ENCODE results near the gene MT1F. TPM values are rescaled to one million over a fixed set of nuclear protein-coding genes. Genes with fewer than 3 reads are reported as not detected.

MT1F gene
- total and polyA plus RNA-seq, 9 of the 15 experiments (the other 6 are each of a cell fraction or from before 2014, with no cell fraction given), result 0.18 to 0.68 (median 0.29) TPM; not detected in 5

GRCh38 chr16:56682703-56683397, 25.1 kb downstream of the MT1F start (continued):
- TF ChIP-seq, protein P1, sequence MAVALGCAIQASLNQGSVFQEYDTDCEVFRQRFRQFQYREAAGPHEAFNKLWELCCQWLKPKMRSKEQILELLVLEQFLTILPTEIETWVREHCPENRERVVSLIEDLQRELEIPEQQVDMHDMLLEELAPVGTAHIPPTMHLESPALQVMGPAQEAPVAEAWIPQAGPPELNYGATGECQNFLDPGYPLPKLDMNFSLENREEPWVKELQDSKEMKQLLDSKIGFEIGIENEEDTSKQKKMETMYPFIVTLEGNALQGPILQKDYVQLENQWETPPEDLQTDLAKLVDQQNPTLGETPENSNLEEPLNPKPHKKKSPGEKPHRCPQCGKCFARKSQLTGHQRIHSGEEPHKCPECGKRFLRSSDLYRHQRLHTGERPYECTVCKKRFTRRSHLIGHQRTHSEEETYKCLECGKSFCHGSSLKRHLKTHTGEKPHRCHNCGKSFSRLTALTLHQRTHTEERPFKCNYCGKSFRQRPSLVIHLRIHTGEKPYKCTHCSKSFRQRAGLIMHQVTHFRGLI (CRISPR knock-in tag; IDR thresholded peaks at IDR 0.05), result no peak
- TF ChIP-seq, protein P2, sequence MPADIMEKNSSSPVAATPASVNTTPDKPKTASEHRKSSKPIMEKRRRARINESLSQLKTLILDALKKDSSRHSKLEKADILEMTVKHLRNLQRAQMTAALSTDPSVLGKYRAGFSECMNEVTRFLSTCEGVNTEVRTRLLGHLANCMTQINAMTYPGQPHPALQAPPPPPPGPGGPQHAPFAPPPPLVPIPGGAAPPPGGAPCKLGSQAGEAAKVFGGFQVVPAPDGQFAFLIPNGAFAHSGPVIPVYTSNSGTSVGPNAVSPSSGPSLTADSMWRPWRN (IDR thresholded peaks at IDR 0.05; ENCODE audit: low read depth), result no peak
- no peak for TF ChIP-seq NCOR1 (IDR thresholded peaks at IDR 0.05)
- TF ChIP-seq FIP1L1 (IDR thresholded peaks at IDR 0.05; ENCODE audit: low read depth, low read length, poor library complexity, severe bottlenecking), result no peak
- TF ChIP-seq GATAD2A (IDR thresholded peaks at IDR 0.05), result no peak
- no peak for TF ChIP-seq MAX (CRISPR knock-in tag; IDR thresholded peaks at IDR 0.05)
